ENCODE measurements around the gene ZBTB46. TPM values are rescaled to one million over a fixed set of nuclear protein-coding genes. Genes with fewer than 3 reads are reported as not detected.

The ZBTB46 gene
- total RNA-seq, 1 experiment from 2014 or later, result 10.7 TPM

GRCh38 chr20:63733117-63733516 is 97.9 kb downstream of the ZBTB46 start:
- ChIA-PET CTCF (no interaction called here), RAD21 (ENCODE audit: low non-redundant PET in 1 of 2, low total read pairs in 2 of 2, uncharacterized antibody in 2 of 2, unreplicated experiment in 2 of 2) (no interaction called here), POLR2A (no interaction called here)
- Histone ChIP-seq H2AFZ (ENCODE audit: low read depth, low read length, poor library complexity, severe bottlenecking) (no peak overlapping the region), H4K20me1 (ENCODE audit: insufficient read depth) (no peaks in the 10 kb centered on the region), H3K27me3 (ENCODE audit: insufficient read depth, low read length) (no peaks in the 10 kb centered on the region), H3K27ac (ENCODE audit: low read depth, low read length) (no peak overlapping the region), H3K9me3 (ENCODE audit: control insufficient read depth in 1 of 2, insufficient read depth in 1 of 2, low read depth in 1 of 2, low read length in 2 of 2) (no peaks in the 10 kb centered on the region), H3K4me3 (replicated peaks in 1 of 2; ENCODE audit: low read depth in 1 of 2, low read length in 2 of 2) (no peak overlapping the region), H3K36me3 (ENCODE audit: control insufficient read depth in 1 of 2, insufficient read depth in 2 of 2, low read length in 2 of 2) (peaks cover 0 to 16% of the 10 kb centered on the region in 2 experiments; a peak in 2 of 4 replicates), H3K9me2 (ENCODE audit: insufficient read depth) (no peaks in the 10 kb centered on the region), H3K4me1 (ENCODE audit: control insufficient read depth in 1 of 2, insufficient read depth in 2 of 2, low read length in 2 of 2) (peaks cover 10 to 24% of the 10 kb centered on the region in 2 experiments; a peak in 3 of 4 replicates), H3K9ac (ENCODE audit: low read length) (no peak overlapping the region), H3K4me2 (ENCODE audit: low read length) (no peak overlapping the region), H3K79me2 (ENCODE audit: insufficient read depth, low read length) (peaks cover 56% of the 10 kb centered on the region)
- no peak for TF ChIP-seq POLR2A (IDR thresholded peaks at IDR 0.05; ENCODE audit: borderline replicate concordance, extremely low read depth, insufficient read depth, insufficient read length)
- no peak for TF ChIP-seq MAX (IDR thresholded peaks at IDR 0.05)
- no peak for TF ChIP-seq FOSL1 (IDR thresholded peaks at IDR 0.05; ENCODE audit: low read depth)
- no peak for TF ChIP-seq ATF3 (IDR thresholded peaks at IDR 0.05)
- no peak for TF ChIP-seq REST (IDR thresholded peaks at IDR 0.05; ENCODE audit: low read depth)
- TF ChIP-seq CEBPB (IDR thresholded peaks at IDR 0.05; ENCODE audit: low read depth), result no peak
- no peak for TF ChIP-seq SRF (IDR thresholded peaks at IDR 0.05; ENCODE audit: low read depth)
- no peak for TF ChIP-seq EZH2 (IDR thresholded peaks at IDR 0.05)
- no peak for TF ChIP-seq SP1 (IDR thresholded peaks at IDR 0.05; ENCODE audit: low read depth)
- no peak for TF ChIP-seq CBX3 (IDR thresholded peaks at IDR 0.05; ENCODE audit: low read depth)
- TF ChIP-seq POLR2AphosphoS5 (IDR thresholded peaks at IDR 0.05; ENCODE audit: low read depth, low read length), result no peak
- TF ChIP-seq RAD21 (IDR thresholded peaks at IDR 0.05; ENCODE audit: low read depth), result no peak
- TF ChIP-seq ZNF274 (IDR thresholded peaks at IDR 0.05; ENCODE audit: low read depth, low read length), result no peak
- TF ChIP-seq EZH2phosphoT487 (IDR thresholded peaks at IDR 0.05; ENCODE audit: borderline replicate concordance), result no peak
- TF ChIP-seq CTCF (IDR thresholded peaks at IDR 0.05 in 2 of 3, conservative IDR thresholded peaks at IDR 0.05 in 1 of 3; ENCODE audit: borderline replicate concordance in 1 of 3, insufficient read depth in 1 of 3, low read depth in 2 of 3, low read length in 2 of 3), result no peak
- TF ChIP-seq ZFX (IDR thresholded peaks at IDR 0.05), result no peak
- intact Hi-C loops (cut with micrococcal nuclease), result loop anchor here (10.0 kb wide), 1 partner anchor 132 kb away; the partner anchor contains the start of genes ABHD16B and TPD52L2
- no TSS peak for BruUV-seq (replicated peaks)
- ATAC-seq, result no peak
- DNase-seq (ENCODE audit: low read depth, low spot score), result no peak

Data from HCT116 (cell line).